Activated CD4-positive, alpha-beta T cell treated with anti-CD3 and anti-CD28 coated beads, Interleukin-2, Interleukin-6, amounts not matched to agents 100 ng/mL and 50 ng/mL, durations not matched to agents 16 hours and 8 hours (primary cell): ENCODE measurements around the gene SMYD3.
A peak's percentile ranks its signal among the peaks of the same experiment; 100 is the strongest.

Source experiments
- DNase-seq: peaks from one replicate; pipeline ENCODE4 v3.0.0-alpha.2; 2020

Gene SMYD3

GRCh38 chr1:246134789-246135188 is 372.3 kb downstream of the SMYD3 start:
- no peak for DNase-seq

DNA sequence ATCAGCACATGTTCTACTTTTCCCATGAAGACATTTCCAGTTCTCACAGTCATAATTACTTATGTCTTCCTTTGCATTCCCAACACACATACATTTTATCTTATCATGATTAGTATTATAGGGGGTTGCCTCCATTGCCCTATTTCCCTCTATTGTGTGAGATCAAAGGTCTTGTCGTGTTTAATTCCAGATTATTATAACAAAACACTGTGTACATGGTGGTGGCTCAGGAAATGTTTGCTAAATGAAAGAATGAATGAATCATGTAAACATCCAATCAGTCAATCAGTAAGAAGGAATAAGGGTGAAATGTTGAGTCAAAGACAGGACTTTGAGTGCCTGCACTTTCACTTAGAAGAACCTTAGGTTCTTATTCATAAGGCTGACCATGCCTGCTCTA is 376.0 kb downstream of the SMYD3 start:
- DNase-seq, result no peak

DNA sequence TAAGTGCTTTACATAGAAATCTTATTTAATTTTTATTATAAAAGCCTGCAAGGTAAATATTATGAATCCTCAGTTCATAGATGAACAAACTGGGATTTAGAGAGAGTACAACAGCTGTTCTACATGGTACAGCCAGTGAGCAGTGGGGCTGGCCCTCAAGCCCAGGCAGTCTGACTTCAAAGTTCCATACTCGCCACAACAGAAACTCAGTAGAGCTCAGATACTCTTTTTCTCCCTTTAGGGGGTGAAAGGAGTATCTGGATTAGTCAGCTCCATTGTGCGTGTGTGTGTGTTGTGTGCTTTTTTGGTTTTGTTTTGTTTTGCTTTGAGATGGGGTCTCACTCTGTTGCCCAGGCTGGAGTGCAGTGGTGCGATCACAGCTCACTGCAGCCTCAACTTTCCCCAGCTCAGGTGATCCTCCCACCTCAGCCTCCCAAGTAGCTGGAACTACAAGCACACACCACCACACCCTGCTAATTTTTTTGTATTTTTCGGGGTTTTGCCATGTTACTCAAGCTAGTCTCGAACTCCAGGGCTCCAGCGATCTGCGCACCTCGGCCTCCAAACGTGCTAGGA is 378.5 kb downstream of the SMYD3 start:
- peak; percentile 18 for DNase-seq

GRCh38 chr1:246126580-246126979 is 380.5 kb downstream of the SMYD3 start:
- no peak for DNase-seq

- DNase-seq, result no peak
Measured at GRCh38 chr1:246122071-246122470, 385.0 kb downstream of the SMYD3 start.

DNA sequence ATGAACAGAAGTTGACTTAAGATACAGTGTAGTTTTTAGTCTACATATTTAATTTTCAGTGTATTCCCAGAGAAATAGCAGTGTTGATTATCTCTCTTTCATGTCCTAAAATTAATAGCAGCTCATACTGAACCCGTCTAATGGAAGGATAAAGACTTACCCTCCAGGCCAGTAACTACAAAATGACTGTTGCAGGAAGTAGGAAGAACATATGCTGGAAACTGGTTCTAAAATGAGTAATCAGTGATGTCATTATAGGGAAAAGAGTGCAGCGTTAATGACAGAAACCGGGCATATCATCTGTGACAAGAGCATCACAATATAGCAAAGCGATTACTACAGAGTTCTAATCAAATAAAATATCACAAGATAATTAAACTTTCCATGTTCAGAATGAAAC is 385.5 kb downstream of the SMYD3 start:
- no peak for DNase-seq

GRCh38 chr1:246117066-246117791 is 389.9 kb downstream of the SMYD3 start:
- DNase-seq, result peak; percentile 53

GRCh38 chr1:246114369-246114768 is 392.7 kb downstream of the SMYD3 start:
- DNase-seq, result no peak

DNA sequence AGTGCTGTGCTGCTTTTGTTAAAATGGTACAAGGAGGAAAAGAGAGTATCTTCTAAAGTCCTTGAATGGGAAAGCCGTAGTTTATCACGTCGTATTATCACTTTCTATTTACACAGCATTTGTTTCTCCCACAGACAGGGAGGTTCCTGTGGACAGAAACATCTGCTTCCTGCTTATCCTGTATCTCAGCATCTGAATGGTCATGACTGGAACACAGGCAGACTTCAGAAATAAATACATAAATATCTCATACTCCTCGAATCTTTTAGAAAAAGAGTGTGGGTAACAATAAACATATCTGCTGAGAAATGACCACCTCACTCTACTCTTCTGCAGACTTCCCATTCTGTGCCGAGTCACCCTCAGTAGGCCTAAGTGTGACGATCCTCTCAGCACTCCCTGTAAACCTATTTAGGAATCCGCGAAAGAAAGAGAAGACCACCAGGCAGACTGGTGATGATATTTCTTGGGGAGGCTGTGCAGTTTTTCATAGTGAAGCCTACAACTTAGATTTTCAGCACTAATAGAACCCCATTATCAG is 393.5 kb downstream of the SMYD3 start:
- DNase-seq, result no peak

DNA sequence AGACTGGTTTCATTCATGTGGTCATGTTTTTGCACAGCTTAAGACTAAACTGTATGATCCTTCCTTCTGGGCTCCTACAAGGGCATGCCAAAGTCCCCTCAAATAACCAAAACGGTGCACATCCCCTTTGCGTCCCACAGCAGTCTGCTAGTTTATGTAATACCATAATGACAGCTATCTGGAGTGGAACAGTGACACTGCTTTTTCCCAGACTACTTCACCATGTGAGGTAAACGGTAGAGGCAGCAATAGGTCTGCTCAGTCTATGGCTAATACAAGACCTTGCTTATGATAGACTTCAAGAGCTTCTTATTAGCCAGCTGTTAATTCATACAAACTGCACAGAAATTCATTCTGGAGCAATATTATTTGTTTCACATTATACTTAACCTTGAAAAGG is 395.5 kb downstream of the SMYD3 start:
- DNase-seq, result no peak

GRCh38 chr1:246110343-246111219 is 396.5 kb downstream of the SMYD3 start:
- DNase-seq, result no peak

GRCh38 chr1:246108278-246108925 is 398.7 kb downstream of the SMYD3 start:
- no peak for DNase-seq

- no peak for DNase-seq
Measured at GRCh38 chr1:246107516-246108277, 399.4 kb downstream of the SMYD3 start.

DNA sequence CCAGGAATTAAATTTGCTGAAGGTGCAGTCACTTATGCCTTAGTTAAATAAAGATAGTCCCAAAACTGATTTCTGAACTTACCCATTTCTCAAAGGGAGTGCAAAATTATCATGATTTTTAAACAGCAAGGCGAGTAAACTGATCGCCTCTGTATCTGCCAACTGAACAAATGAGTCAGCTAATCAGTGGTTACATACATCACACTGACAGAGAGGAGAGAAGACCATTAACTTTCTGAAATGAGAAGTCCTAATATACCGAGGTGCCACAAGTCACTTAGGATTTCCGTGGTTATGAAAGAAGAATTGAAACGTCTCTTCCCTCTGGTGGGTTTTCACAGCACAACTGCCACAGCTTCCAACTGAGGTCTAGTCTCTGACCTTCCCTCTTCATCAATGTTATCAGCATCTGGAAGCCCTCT is 400.7 kb downstream of the SMYD3 start:
- no peak for DNase-seq

GRCh38 chr1:246104927-246105326 is 402.2 kb downstream of the SMYD3 start:
- DNase-seq, result no peak

DNA sequence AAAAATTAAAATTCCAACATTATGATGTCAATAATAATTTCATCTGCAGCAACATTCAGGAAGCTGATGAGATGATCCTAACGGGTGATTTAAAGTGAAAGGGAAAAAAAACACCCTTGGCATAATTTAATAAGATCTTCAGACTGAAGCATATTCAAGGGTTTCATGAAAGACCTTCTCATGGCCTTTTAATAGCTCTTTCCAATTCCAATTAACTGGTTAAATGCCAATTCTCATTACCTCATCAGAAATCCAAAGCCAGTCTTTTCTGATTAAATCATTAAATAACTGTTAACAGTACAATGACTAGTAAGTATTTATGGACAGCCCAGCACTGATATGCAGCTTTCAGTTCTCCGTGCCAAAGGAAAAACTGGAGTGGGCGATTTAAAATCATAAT is 407.5 kb downstream of the SMYD3 start:
- no peak for DNase-seq

DNA sequence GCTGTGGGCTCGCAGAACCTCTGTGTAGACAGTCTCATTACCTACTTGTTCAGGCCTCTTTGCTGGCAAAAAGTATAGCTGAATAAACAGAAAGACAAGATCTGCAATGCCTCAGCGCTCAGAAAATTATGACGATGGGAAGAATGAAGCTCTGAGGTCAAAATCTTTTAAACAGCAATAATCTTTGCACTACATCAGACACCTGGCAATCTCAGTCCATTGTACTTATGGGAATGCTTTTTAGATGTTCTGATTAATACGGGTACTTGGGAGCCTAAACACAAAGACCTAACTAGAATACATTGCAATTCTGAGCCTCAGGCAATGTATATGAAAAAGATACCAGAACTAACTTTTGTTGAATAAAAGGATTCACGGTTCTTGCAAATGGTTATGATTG is 410.7 kb downstream of the SMYD3 start:
- no peak for DNase-seq

DNA sequence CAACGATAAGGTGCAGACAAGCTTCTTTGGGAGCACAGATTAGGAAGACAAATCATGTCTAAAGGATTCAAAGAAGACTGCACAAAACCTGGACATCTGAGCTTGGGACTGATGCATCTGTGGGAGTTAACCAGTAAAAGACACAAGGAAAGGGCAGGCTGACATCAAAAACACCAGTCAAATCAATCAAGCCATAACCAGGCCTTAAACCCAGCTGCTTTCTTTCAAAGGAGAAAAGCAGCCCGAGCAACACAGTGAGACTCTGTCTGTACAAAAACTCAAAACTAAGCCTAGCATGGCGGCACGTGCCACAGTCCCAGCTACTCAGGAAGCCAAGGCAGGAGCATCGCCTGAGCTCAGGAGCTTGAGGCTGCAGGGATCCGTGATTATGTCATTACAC is 411.6 kb downstream of the SMYD3 start:
- no peak for DNase-seq

GRCh38 chr1:246093230-246093629 is 413.8 kb downstream of the SMYD3 start:
- DNase-seq, result no peak

DNA sequence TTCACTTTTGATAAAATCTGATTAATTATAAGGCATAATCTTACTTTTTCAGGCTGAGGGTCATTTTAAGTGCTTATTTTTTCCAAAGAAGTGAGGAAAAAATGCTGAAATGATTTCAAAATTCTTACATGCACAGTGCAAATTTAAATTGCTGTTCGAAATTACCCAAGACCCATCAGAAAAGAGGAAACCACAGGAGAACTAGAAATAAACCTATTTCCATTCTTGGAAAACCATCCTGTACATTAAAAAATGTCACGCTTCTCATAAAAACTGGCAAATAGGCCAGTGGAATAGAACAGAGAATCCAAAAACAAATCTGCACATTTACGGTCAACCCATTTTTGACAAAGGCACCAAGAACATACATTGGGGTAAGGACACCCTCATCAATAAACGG is 414.9 kb downstream of the SMYD3 start:
- DNase-seq, result no peak

DNA sequence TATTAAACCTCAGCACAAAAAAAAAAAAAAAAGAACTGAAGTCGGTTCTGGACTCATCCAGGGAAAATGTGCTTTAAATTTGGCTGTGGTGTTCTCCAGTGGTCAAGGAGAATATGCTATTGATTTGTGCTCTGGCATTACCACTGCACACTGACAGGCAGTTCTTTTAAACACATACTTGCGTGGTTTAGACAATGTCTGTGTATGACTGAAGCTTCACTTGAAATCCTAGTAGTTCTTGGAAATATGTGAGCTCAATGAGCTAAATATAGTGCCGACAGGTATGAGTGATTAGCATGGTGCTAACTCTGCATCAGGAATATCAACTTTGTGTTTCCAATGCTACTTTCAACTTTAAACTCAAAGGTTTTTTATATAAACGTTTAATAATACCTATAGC is 415.6 kb downstream of the SMYD3 start:
- DNase-seq, result peak; percentile 8

DNA sequence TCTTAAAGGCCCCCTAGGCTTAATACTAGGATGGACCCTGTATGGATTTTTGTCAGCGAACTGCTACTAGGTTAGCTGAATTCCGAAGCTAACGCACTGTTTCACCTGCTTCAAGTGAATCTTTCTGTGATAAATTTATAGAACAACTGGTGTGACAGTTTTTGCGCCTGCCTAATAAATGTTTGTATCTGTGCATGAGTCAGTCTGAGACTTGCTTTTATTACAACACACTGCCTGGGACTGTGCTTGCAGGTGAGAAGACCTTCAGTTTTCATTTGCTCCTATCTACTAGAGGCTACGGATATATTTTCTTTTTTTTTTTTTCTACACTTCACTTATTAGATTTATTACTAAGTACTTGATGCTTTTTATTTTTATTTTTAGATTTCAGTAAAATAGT is 420.9 kb downstream of the SMYD3 start:
- no peak for DNase-seq
